Gastrocnemius medialis (tissue), 4 donors: Measurements from ENCODE around the gene EGFR. TPM values are rescaled to one million over a fixed set of nuclear protein-coding genes. Genes with fewer than 3 reads are reported as not detected.
A peak's percentile ranks its signal among the peaks of the same experiment; 100 is the strongest.

Experiments
- ATAC-seq, 2 donors: fragments of 150-250 bp; one replicate each; pipeline ENCODE4 v1.9.1; 2016
- DNase-seq, 2 donors: peaks; one replicate each; pipeline ENCODE4 v3.0.0-alpha.2; 2019
- H3K27ac ChIP-seq, 4 donors: fragments of 200-600 bp; sonication (generic); 1 replicate in 1 of 4; 2 replicates in 3 of 4; pipeline ENCODE4 v1.5.1; 2016 to 2018; ENCODE audit warnings: mild to moderate bottlenecking in 2 of 4, moderate library complexity in 1 of 4
- H3K27me3 ChIP-seq, 3 donors: fragments of 200-600 bp; sonication (generic) in 2 of 3; 1 replicate in 1 of 3; 2 replicates in 2 of 3; pipeline versions ENCODE4 v1.5.1 to v1.6.0; 2016 to 2019; ENCODE audit warnings: mild to moderate bottlenecking in 1 of 3, moderate library complexity in 1 of 3
- H3K36me3 ChIP-seq, 2 donors: fragments of 200-600 bp; sonication (generic) in 1 of 2; one replicate each; pipeline ENCODE4 v1.5.1; 2017 to 2018
- H3K4me1 ChIP-seq, 2 donors: fragments of 200-600 bp; sonication (generic) in 1 of 2; one replicate each; pipeline ENCODE4 v1.5.1; 2016 to 2017; ENCODE audit warnings: mild to moderate bottlenecking in 2 of 2
- H3K4me3 ChIP-seq, 4 donors: fragments of 200-600 bp; sonication (generic) in 3 of 4; 1 replicate in 1 of 4; 2 replicates in 3 of 4; pipeline ENCODE4 v1.5.1; 2016 to 2019; ENCODE audit warnings: mild to moderate bottlenecking in 2 of 4
- H3K9me3 ChIP-seq, 3 donors: fragments of 200-600 bp; sonication (generic) in 2 of 3; 1 replicate in 1 of 3; 2 replicates in 2 of 3; pipeline ENCODE4 v1.5.1; 2016 to 2019
- CTCF ChIP-seq, 5 experiments: fragments of 450-650 bp in 3 of 5; fragments of 200-600 bp in 2 of 5; sonication (generic) in 2 of 5; IDR thresholded peaks in 4 of 5; conservative IDR thresholded peaks in 1 of 5; 1 replicate in 4 of 5; 2 replicates in 1 of 5; pipeline ENCODE4 v1.5.1; 2016 to 2019; ENCODE audit warnings: antibody characterized with exemption in 5 of 5, mild to moderate bottlenecking in 3 of 5, moderate library complexity in 3 of 5
- POLR2A ChIP-seq, 2 donors: fragments of 450-650 bp; IDR thresholded peaks; one replicate each; pipeline ENCODE4 v1.6.1; 2017; ENCODE audit warnings: antibody characterized with exemption in 2 of 2, mild to moderate bottlenecking in 2 of 2, moderate library complexity in 2 of 2
- in situ Hi-C, 4 donors: fragments of 200-750 bp; cut with MboI; loops; one replicate each; pipeline versions ENCODE4 v1.15.0 to v1.8.0; 2017; ENCODE audit warnings: low sequenced_read_pairs in 4 of 4
- intact Hi-C: fragments of 100-400 bp; cut with DNase I; formaldehyde crosslinking; loops from one replicate; pipeline ENCODE4 v1.15.1; 2023; ENCODE audit warnings: low total_unique reads
- total RNA-seq, 4 donors: library from RNA; depleted of rRNA; stranded (reverse); fragments of >200 nt; gene quantifications; one replicate each; pipeline versions ENCODE4 v1.1.0 to v1.2.3, GENCODE V29; 2016

EGFR gene
- total RNA-seq, 4 donors from 2014 or later: 28.0 to 34.8 (median 29.4) TPM

- TF ChIP-seq CTCF (IDR thresholded peaks at IDR 0.05 in 4 of 5, conservative IDR thresholded peaks at IDR 0.05 in 1 of 5) (no peak), POLR2A (IDR thresholded peaks at IDR 0.05) (no peak)
- H3K4me1 ChIP-seq: no peaks in the 10 kb centered on the region
- no peak for ATAC-seq
- H3K36me3 ChIP-seq: no peaks in the 10 kb centered on the region
- no peak overlapping the region for H3K4me3 ChIP-seq
- DNase-seq: no peak
- no peaks in the 10 kb centered on the region for H3K27me3 ChIP-seq
- intact Hi-C loops (no loop called here), in situ Hi-C loops (no loop called here)
- no peak overlapping the region for H3K27ac ChIP-seq
- no peaks in the 10 kb centered on the region for H3K9me3 ChIP-seq
Observed at GRCh38 chr7:55246171-55246570, 227.4 kb downstream of the EGFR start.

GRCh38 chr7:55247428-55247827, 228.6 kb downstream of the EGFR start:
- in situ Hi-C loops (no loop called here), intact Hi-C loops (no loop called here)
- no peaks in the 10 kb centered on the region for H3K9me3 ChIP-seq
- H3K27ac ChIP-seq: no peak overlapping the region
- no peaks in the 10 kb centered on the region for H3K27me3 ChIP-seq
- ATAC-seq: no peak
- H3K4me1 ChIP-seq: no peaks in the 10 kb centered on the region
- TF ChIP-seq CTCF (IDR thresholded peaks at IDR 0.05 in 4 of 5, conservative IDR thresholded peaks at IDR 0.05 in 1 of 5): no peak
- no peak overlapping the region for H3K4me3 ChIP-seq
- DNase-seq: no peak
- H3K36me3 ChIP-seq: no peaks in the 10 kb centered on the region

- in situ Hi-C loops: no loop called here
- DNase-seq: no peak
- TF ChIP-seq CTCF (IDR thresholded peaks at IDR 0.05 in 4 of 5, conservative IDR thresholded peaks at IDR 0.05 in 1 of 5): no peak
- no peak for TF ChIP-seq POLR2A (IDR thresholded peaks at IDR 0.05)
- no peaks in the 10 kb centered on the region for H3K4me1 ChIP-seq
- H3K4me3 ChIP-seq: no peak overlapping the region
- no peaks in the 10 kb centered on the region for H3K36me3 ChIP-seq
- no peaks in the 10 kb centered on the region for H3K9me3 ChIP-seq
- intact Hi-C loops: no loop called here
- H3K27me3 ChIP-seq: no peaks in the 10 kb centered on the region
- no peak overlapping the region for H3K27ac ChIP-seq
- no peak for ATAC-seq
Observed at GRCh38 chr7:55248526-55248925, 229.7 kb downstream of the EGFR start.

GRCh38 chr7:55249332-55249731, 230.5 kb downstream of the EGFR start:
- TF ChIP-seq CTCF (IDR thresholded peaks at IDR 0.05 in 4 of 5, conservative IDR thresholded peaks at IDR 0.05 in 1 of 5): no peak
- no peak for TF ChIP-seq POLR2A (IDR thresholded peaks at IDR 0.05)
- intact Hi-C loops (no loop called here), in situ Hi-C loops (no loop called here)
- Histone ChIP-seq H3K4me1 (peaks cover 1 to 3% of the 10 kb centered on the region in 2 donors), H3K27ac (no peak overlapping the region), H3K4me3 (no peak overlapping the region), H3K27me3 (no peaks in the 10 kb centered on the region), H3K36me3 (no peaks in the 10 kb centered on the region), H3K9me3 (no peaks in the 10 kb centered on the region)
- DNase-seq: no peak
- ATAC-seq: no peak

GRCh38 chr7:55250313-55250712, 231.5 kb downstream of the EGFR start:
- no peak overlapping the region for H3K27ac ChIP-seq
- TF ChIP-seq CTCF (IDR thresholded peaks at IDR 0.05 in 4 of 5, conservative IDR thresholded peaks at IDR 0.05 in 1 of 5): peak in 1 of 5 experiments; percentile 7
- no peak for TF ChIP-seq POLR2A (IDR thresholded peaks at IDR 0.05)
- H3K27me3 ChIP-seq: no peaks in the 10 kb centered on the region
- H3K4me1 ChIP-seq: peaks cover 5 to 9% of the 10 kb centered on the region in 2 donors
- H3K9me3 ChIP-seq: no peaks in the 10 kb centered on the region
- no peak overlapping the region for H3K4me3 ChIP-seq
- intact Hi-C loops: no loop called here
- no peaks in the 10 kb centered on the region for H3K36me3 ChIP-seq
- DNase-seq (no peak), ATAC-seq (no peak)
- in situ Hi-C loops: loop anchor here in 3 of 4 donors (5.0 to 10.0 kb wide), 3 partner anchors 236 to 473 kb away; partner anchors contain the start of gene EGFR (in 1 of the 3)
